Measurements from ENCODE around the gene TBC1D8. TPM values are rescaled to one million over a fixed set of nuclear protein-coding genes. Genes with fewer than 3 reads are reported as not detected.
A peak's percentile ranks its signal among the peaks of the same experiment; 100 is the strongest.
"Not testable (repeated sequence)": the region's sequence is repeated elsewhere in the genome, so short reads cannot be mapped to it uniquely, and the experiment has no call there.

TBC1D8 gene
- total RNA-seq, 1 experiment from 2014 or later = 29.8 TPM

DNA sequence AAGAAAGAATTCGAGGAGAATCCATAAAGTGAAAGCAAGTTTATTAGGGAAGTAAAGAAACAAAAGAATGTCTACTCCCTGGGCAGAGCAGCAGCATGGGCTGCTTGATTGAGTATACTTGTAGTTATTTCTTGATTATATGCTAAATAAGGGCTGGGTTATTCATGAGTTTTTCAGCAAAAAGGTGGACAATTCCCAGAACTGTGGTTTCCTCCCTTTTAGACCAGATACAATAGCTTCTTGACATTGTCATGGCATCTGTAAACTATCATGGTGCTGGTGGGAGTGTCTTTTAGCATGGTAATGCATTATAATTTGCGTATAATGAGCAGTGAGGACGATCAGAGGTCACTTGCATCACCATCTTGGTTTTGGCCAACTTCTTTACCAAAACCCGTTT, 25.6 kb upstream of the TBC1D8 start:
- H3K4me3 ChIP-seq (ENCODE audit: insufficient read depth, low read depth, low read length) = no peak overlapping the region
- H3K36me3 ChIP-seq (replicated peaks; ENCODE audit: control insufficient read depth, insufficient read depth, low read length) = no peaks in the 10 kb centered on the region
- no peak for DNase-seq
- H3K27me3 ChIP-seq (ENCODE audit: control insufficient read depth, insufficient read depth, low read length) = no peaks in the 10 kb centered on the region

DNA sequence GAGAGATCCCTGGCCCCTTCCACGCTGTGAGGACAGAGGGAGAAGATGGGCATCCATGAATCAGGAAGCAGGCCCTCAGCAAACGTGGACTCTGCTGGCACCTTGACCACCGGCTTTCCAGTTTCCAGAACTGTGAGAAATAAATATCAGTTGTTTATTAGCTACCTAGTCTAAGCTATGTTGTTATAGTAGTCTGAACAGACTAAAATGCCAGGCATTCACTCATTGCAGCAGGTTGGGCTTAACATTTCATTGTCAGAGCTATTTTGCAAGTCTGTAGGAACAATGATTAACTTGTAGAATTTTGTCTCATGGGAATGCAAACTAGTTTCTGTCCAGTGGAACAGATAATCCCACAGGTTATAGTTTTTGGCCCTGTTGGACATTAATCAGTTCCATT, 24.8 kb upstream of the TBC1D8 start:
- H3K4me3 ChIP-seq (ENCODE audit: insufficient read depth, low read depth, low read length) = no peak overlapping the region
- DNase-seq = no peak
- no peaks in the 10 kb centered on the region for H3K36me3 ChIP-seq (replicated peaks; ENCODE audit: control insufficient read depth, insufficient read depth, low read length)
- H3K27me3 ChIP-seq (ENCODE audit: control insufficient read depth, insufficient read depth, low read length) = no peaks in the 10 kb centered on the region

DNA sequence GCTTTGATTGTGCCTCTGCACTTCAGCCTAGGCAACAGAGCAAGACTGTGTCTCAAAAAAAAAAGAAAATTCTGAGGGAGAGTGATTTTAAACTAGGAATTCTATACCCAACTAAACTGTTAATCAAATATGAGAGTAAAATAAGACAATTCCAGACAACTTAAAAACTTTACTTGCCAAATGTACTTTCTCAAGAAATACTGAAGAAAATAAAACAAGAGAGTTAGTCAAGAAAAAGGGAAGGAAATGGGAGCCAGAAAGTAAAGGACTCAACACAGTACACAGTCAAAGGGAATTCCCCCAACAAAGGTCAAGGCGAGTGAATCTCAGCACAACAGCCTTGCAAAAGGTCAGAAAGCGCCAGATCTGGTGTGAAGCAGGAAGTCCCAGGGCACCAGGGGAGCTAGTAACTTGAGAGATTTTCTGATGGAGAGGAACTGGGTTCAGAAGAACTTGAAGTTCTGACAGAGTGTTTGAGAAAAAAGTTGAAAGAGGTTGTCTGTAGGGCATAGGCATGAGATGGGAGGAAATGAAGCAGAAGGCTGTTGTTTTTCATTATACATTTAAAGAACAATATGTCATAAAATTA, 22.6 kb upstream of the TBC1D8 start:
- no peaks in the 10 kb centered on the region for H3K36me3 ChIP-seq (replicated peaks; ENCODE audit: control insufficient read depth, insufficient read depth, low read length)
- no peak overlapping the region for H3K4me3 ChIP-seq (ENCODE audit: insufficient read depth, low read depth, low read length)
- DNase-seq = no peak
- H3K27me3 ChIP-seq (ENCODE audit: control insufficient read depth, insufficient read depth, low read length) = no peaks in the 10 kb centered on the region

DNA sequence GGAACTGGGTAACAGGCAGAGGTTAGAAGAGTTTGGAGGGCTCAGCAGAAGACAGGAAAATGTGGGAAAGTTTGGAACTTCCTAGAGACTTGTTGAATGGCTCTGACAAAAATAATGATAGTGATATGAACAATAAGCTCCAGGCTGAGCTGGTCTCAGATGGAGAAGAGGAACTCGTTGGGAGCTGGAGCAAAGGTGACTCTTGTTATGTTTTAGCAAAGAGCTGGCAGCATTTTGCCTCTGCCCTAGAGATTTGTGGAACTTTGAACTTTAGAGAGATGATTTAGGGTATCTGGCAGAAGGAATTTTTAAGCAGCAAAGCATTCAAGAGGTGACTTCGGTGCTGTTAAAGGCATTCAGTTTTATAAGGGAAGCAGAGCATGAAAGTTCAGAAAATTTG, 18.6 kb upstream of the TBC1D8 start:
- not testable (repeated sequence) for DNase-seq; H3K27me3 ChIP-seq (ENCODE audit: control insufficient read depth, insufficient read depth, low read length); H3K4me3 ChIP-seq (ENCODE audit: insufficient read depth, low read depth, low read length); H3K36me3 ChIP-seq (replicated peaks; ENCODE audit: control insufficient read depth, insufficient read depth, low read length)

DNA sequence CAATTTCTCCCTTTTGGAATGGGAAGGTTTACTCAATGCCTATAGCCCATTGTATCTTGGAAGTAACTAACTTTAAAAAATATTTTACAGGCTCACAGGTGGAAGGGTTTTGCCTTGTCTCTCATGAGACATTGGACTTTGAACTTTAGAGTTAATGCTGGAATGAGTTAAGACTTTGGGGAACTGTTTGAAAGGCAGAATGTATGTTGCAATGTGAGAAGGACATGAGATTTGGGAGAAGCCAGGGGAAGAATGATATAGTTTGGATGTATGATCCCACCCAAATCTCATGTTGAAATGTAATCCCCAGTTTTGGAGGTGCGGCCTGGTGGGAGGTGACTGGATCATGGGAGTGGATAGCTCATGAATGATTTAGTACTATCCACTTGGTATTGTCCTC, 17.5 kb upstream of the TBC1D8 start:
- no peaks in the 10 kb centered on the region for H3K27me3 ChIP-seq (ENCODE audit: control insufficient read depth, insufficient read depth, low read length)
- no peaks in the 10 kb centered on the region for H3K36me3 ChIP-seq (replicated peaks; ENCODE audit: control insufficient read depth, insufficient read depth, low read length)
- no peak for DNase-seq
- no peak overlapping the region for H3K4me3 ChIP-seq (ENCODE audit: insufficient read depth, low read depth, low read length)

DNA sequence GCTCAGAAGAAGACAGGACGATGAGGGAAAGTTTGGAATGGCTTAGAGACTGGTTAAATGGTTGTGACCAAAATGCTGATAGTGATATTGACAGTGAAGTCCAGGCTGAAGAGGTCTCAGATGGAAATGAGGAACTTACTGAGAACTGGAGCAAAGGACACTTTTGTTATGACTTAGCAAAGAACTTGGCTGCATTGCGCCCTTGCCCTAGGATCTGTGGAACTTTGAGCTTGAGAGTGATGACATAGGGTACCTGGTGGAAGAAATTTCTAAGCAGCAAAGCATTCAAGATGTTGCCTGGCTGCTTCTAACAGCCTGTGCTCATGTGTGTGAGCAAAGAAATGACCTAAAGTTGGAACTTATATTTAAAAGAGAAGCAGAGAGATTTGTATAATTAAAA, 16.4 kb upstream of the TBC1D8 start:
- H3K36me3 ChIP-seq (replicated peaks; ENCODE audit: control insufficient read depth, insufficient read depth, low read length); H3K4me3 ChIP-seq (ENCODE audit: insufficient read depth, low read depth, low read length); DNase-seq; H3K27me3 ChIP-seq (ENCODE audit: control insufficient read depth, insufficient read depth, low read length): not testable (repeated sequence)

DNA sequence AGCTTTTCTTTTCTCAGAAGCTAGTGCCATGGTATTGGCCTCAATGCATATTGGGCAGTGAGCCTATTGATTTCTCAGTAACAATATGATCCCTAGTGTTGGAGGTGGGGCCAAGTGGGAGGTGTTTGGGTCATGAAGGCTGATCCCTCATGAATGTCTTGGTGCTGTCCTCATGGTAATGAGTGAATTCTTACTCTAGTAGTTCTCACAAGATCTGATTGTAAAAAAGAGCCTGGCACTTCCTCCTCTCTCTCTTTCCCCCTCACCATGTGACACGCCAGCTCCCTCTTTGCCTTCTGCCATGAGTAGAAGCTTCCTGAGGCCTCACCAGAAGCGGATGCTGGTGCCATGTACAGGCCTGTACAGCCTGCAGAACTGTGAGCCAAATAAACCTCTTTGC, 12.8 kb upstream of the TBC1D8 start:
- H3K4me3 ChIP-seq (ENCODE audit: insufficient read depth, low read depth, low read length) = no peak overlapping the region
- no peaks in the 10 kb centered on the region for H3K36me3 ChIP-seq (replicated peaks; ENCODE audit: control insufficient read depth, insufficient read depth, low read length)
- no peaks in the 10 kb centered on the region for H3K27me3 ChIP-seq (ENCODE audit: control insufficient read depth, insufficient read depth, low read length)
- no peak for DNase-seq

DNA sequence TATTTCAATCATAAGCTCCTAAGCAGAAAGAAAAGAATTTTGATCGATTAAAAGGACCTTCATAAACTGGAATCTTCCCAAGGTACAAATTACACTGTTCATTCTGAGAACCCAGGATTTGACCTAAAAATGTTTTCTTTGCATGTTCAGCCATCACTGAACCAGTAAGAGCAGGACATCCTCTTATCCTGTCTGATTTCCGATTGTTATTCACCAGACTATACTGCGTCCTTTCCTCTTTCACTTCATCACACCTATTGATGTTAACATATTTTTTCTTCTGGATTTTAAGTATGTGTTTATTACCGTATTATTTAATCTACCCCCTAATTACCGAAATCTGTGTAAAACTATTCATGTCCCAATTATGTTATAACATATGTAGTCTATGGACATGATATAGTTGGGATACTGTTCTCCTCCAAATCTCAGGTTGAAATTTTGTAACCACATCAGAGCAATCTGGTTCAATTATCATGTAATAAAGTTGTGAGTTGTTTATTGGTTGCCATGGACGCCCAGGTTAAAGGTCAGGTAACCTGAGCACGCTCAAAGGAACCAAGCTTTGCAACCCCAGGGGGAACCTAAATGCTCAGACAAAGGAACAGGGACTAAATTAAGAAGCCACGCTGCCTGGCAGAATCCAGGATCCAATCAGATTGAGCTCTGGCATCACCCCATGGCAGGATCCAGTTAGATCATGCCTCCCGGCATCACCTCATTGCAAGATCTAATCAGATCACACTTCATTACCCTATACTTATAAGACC, 11.6 kb upstream of the TBC1D8 start:
- Histone ChIP-seq H3K4me3 (ENCODE audit: insufficient read depth, low read depth, low read length) (no peak overlapping the region), H3K36me3 (replicated peaks; ENCODE audit: control insufficient read depth, insufficient read depth, low read length) (no peaks in the 10 kb centered on the region), H3K27me3 (ENCODE audit: control insufficient read depth, insufficient read depth, low read length) (no peaks in the 10 kb centered on the region)
- DNase-seq = peak; percentile 60

DNA sequence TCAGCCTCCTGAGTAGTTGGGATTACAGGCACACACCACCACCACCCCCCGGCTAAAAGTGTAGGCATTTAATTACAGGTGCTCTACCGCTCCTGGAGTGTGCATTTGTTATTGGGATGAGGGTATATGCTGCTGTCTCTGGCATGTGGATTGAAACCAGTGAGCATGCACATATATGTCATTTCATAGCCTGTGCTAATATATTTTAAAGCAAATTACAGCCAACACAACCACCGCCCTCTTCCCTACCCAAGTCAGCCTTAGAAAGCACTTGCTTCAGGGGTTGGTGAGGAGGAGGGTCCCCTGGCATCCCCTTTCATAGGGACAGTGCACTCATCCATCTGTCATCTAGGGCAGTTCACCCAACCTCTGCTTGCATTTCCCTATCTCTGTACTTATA, 10.5 kb upstream of the TBC1D8 start:
- Histone ChIP-seq H3K27me3 (ENCODE audit: control insufficient read depth, insufficient read depth, low read length) (no peaks in the 10 kb centered on the region), H3K36me3 (replicated peaks; ENCODE audit: control insufficient read depth, insufficient read depth, low read length) (no peaks in the 10 kb centered on the region), H3K4me3 (ENCODE audit: insufficient read depth, low read depth, low read length) (no peak overlapping the region)
- DNase-seq = no peak

DNA sequence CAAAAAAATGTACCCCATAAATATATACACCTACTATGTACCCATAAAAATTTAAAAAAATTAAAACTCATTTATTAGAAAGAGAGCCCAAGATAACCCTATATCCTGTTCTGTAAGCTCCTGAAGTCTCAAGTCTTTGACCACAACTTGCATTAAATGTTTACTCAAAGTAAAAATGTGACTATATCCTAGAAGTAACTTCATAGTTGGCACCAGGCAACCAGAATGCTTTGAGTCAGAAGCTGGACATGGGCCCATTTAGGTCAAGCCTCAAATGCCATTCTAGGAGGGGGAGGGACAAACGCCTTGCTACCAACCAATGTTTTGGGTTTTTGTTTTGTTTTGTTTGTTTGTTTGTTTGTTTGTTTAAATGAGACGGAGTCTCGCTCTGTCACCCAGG, 9.3 kb upstream of the TBC1D8 start:
- no peak overlapping the region for H3K4me3 ChIP-seq (ENCODE audit: insufficient read depth, low read depth, low read length)
- no peaks in the 10 kb centered on the region for H3K27me3 ChIP-seq (ENCODE audit: control insufficient read depth, insufficient read depth, low read length)
- H3K36me3 ChIP-seq (replicated peaks; ENCODE audit: control insufficient read depth, insufficient read depth, low read length) = no peaks in the 10 kb centered on the region
- no peak for DNase-seq

DNA sequence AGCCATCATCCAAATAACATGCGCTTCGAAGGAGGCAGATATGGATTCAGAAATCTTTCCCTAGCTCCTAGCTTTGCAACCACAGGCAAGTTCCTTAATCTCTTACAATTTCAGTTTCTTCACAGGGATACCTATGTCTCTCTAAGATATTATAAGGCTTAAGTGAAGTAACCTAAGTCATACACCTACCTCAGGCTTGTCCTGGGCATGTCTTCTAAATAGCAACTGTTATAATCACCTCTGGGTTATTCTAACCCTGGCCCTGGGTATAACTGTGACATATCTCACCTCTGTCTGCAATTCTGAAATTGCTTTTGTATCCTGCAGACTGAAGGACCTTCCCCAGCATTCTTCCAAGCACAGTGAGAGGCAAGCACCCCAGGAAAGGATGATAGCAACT, 8.3 kb upstream of the TBC1D8 start:
- no peak for DNase-seq
- Histone ChIP-seq H3K4me3 (ENCODE audit: insufficient read depth, low read depth, low read length) (no peak overlapping the region), H3K27me3 (ENCODE audit: control insufficient read depth, insufficient read depth, low read length) (no peaks in the 10 kb centered on the region), H3K36me3 (replicated peaks; ENCODE audit: control insufficient read depth, insufficient read depth, low read length) (no peaks in the 10 kb centered on the region)

DNA sequence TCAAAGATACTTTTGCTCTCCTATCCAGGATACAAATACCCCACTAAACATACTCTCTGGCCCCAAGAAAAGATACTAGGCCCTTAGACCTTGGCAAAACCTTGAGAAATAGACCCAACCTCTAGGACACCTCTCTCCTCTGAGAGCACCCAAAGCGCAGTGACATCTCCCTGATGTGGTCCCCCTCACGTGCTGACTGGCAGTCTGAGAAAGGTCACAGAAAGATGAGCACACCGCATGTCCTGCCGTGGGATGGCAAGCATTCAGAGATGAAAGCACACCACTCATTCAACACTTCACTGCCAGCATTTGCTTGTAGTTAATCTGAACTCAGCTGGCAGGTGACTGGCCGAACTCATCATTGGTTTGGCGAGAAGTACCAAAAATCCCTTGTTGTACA, 6.1 kb upstream of the TBC1D8 start:
- Histone ChIP-seq H3K36me3 (replicated peaks; ENCODE audit: control insufficient read depth, insufficient read depth, low read length) (no peaks in the 10 kb centered on the region), H3K4me3 (ENCODE audit: insufficient read depth, low read depth, low read length) (no peak overlapping the region), H3K27me3 (ENCODE audit: control insufficient read depth, insufficient read depth, low read length) (no peaks in the 10 kb centered on the region)
- no peak for DNase-seq

DNA sequence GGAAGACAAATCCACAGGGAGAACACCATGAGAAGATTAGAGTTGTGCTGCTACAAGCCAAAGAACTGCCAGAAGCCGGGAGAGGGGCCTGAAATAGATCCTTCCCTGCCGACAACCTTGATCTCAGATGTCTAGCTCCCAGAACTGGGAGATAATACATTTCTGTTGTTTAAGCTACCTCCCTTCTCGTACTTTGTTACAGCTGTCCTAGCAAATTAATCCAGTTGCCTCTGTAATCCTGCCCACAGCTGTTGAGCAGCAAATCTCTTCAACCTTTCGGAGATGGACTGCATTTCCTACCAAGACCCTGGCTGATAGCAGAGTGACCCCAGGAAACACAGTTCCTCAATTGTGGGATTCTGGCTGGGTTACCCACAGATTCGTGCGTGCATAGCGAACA, 2.6 kb upstream of the TBC1D8 start:
- Histone ChIP-seq H3K4me3 (ENCODE audit: insufficient read depth, low read depth, low read length) (no peak overlapping the region), H3K27me3 (ENCODE audit: control insufficient read depth, insufficient read depth, low read length) (peaks cover 2% of the 10 kb centered on the region; the same call in 1 of the 2 replicates), H3K36me3 (replicated peaks; ENCODE audit: control insufficient read depth, insufficient read depth, low read length) (no peaks in the 10 kb centered on the region)
- no peak for DNase-seq

DNA sequence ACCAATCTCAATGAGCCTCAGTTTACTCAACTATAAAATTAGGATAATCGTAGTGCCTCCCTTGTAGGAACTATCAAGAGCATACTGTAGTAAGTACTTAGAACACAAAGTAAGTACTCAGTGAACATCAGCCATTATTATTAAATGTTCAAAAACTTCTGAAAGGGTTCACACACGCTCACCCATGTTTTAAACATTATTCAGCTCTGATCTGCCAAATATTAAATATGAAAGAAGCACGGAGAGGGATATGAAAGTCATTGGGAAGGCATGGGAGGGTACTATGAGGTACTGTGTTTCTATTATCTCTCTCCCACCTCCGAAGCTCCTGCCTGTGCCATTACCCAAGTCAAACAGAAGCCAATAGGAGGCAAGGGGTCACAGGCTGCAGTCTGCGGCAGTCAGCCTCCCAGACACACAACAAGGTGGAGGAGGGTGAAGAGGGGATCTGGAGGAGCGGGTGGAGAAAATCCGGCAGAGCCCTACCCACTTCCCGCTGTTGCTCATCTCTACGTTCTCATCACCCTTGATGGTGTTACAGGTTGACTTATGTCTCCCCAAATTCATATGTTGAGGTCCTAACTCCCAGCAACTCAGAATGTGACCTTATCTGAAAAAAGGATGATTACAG, 2.0 kb upstream of the TBC1D8 start:
- DNase-seq = no peak
- no peaks in the 10 kb centered on the region for H3K36me3 ChIP-seq (replicated peaks; ENCODE audit: control insufficient read depth, insufficient read depth, low read length)

More for the DNA sequence above, 2.0 kb upstream of the TBC1D8 start:
- peaks cover 2% of the 10 kb centered on the region; the same call in 1 of the 2 replicates for H3K27me3 ChIP-seq (ENCODE audit: control insufficient read depth, insufficient read depth, low read length)
- no peak overlapping the region for H3K4me3 ChIP-seq (ENCODE audit: insufficient read depth, low read depth, low read length)
